Spinal cord (tissue), 10 donors: ENCODE results near the gene SMG6. TPM values are rescaled to one million over a fixed set of nuclear protein-coding genes. Genes with fewer than 3 reads are reported as not detected.

Source experiments
- DNase-seq, 6 donors: peaks; one replicate each; pipeline versions ENCODE4 v3.0.0 to v3.0.0-alpha.2; 2013 to 2015; ENCODE audit warnings: low spot score in 6 of 6, low read depth in 4 of 6
- H3K27ac ChIP-seq: one replicate; pipeline ENCODE4 v1.5.1; 2013; ENCODE audit warnings: low read depth, low read length, control low read depth
- H3K27me3 ChIP-seq: one replicate; pipeline ENCODE4 v1.6.1; 2013; ENCODE audit warnings: low read length; ENCODE audit not compliant: control insufficient read depth, insufficient read depth
- H3K36me3 ChIP-seq: one replicate; pipeline ENCODE4 v1.6.1; 2013; ENCODE audit warnings: low read length; ENCODE audit not compliant: control insufficient read depth, insufficient read depth
- H3K4me1 ChIP-seq: one replicate; pipeline ENCODE4 v1.6.1; 2013; ENCODE audit warnings: low read length; ENCODE audit not compliant: control insufficient read depth, insufficient read depth
- H3K4me3 ChIP-seq: one replicate; pipeline ENCODE4 v1.5.1; 2013; ENCODE audit warnings: low read depth, low read length, control low read depth
- H3K9me3 ChIP-seq: one replicate; pipeline ENCODE4 v1.6.1; 2013; ENCODE audit warnings: low read length; ENCODE audit not compliant: control insufficient read depth, insufficient read depth
- WGBS: methylation state at CpG from one replicate; pipeline ENCODE4 v1.1.5; 2013; ENCODE audit warnings: missing lambda C conversion rate; ENCODE audit not compliant: insufficient coverage; 5-methylcytosine and 5-hydroxymethylcytosine counted together
- polyA plus RNA-seq, 2 donors: library from polyadenylated mRNA; unstranded; fragments of 120-200 nt; gene quantifications; one replicate each; pipeline ENCODE4 v1.2.1, GENCODE V29; 2013; ENCODE audit not compliant: insufficient read length in 2 of 2
- total RNA-seq, 2 donors: library from RNA; depleted of rRNA in 1 of 2; stranded (reverse); fragments of 120-200 nt in 1 of 2; fragments of >200 nt in 1 of 2; gene quantifications; one replicate each; pipeline versions ENCODE4 v1.2.3 to v1.2.4, GENCODE V29; 2013 to 2014
- donor health status: healthy.

The SMG6 gene
- total and polyA plus RNA-seq, 4 donors: 26.4 to 46.3 (median 37.3) TPM

DNA sequence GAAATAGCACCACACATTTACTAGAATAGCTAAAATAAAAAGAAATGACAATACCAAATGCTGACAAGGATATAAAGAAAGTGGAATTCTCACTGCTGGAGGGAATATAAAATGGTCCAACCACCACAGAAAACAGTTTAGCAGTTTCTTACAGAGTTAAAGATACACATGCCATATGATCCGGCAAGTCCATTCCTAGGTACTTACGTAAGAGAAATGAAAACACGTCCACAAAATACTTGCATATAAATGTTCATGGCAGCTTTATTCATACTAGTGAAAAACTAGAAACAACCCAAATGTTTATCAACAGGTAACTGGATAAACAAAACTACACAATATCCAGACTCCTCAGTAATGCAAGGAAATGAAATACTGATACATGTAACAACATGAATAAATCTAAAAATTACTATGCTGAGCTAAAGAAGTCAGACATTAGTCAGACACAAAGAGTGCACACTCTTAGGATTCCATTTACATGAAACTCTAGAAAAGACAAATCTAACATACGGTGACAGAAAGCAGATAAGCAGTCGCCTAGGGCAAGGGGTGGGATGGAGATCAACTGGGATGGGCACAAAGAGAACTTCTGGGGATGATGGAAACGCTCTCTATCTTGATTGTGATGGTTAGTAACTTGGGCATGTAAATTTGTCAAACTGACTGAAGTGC is 76.4 kb downstream of the SMG6 start:
- peaks cover 4% of the 10 kb centered on the region for H3K4me1 ChIP-seq
- no peak overlapping the region for H3K4me3 ChIP-seq
- no peaks in the 10 kb centered on the region for H3K9me3 ChIP-seq
- no peak overlapping the region for H3K27ac ChIP-seq
- no peak for DNase-seq
- no peaks in the 10 kb centered on the region for H3K27me3 ChIP-seq
- no peaks in the 10 kb centered on the region for H3K36me3 ChIP-seq
- no CpG with 5 or more reads among the region's 6 CpGs for WGBS

DNA sequence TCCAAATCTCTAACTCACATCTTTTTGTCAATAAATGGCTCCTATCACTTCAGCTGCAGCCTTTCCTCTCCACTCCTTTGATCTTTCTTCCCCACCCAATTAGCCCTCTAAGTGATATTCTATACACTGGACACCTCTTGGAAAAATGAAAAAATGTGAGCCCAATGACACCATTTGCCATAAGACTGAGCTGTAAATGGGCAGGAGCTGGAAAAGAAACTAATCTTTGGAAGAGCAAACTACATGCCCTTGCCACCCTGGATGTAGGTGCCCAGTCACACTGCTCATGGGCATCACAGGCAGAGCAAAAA is 80.0 kb downstream of the SMG6 start:
- peak overlapping the region; percentile 11 for H3K27ac ChIP-seq

DNA sequence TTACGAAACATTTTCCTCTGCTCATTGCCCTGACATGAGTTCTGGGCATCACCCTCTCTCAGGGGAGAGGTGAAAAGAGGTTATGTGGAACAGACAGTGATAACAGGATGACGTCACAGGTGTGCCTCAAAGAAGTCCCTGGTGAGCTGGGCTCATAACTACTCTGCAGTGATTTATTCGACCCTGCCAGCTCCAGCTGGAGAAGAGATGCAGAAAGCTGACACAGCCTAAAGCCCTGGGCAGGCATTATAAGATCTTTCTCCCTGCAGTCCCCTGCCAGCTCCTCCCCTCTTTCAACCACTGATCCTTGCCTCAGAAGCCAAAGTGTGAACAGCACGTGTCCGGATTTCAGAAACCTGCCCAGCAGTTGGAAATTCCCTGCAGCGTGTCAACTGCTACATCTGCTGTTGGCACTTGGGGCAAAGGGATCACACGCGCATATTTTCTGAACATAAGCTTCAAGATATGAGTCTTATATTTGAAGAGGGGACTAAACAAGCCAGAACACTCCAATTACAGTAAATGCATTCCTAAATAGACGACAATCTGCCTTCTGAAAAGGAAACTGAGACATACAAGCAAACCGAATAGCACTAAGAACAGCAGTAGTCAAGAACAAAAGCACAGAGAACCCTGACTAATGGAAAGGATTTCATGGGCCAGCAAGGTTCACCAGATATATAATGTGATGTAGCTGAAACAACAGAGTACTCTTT is 80.5 kb downstream of the SMG6 start:
- Histone ChIP-seq H3K4me3 (no peak overlapping the region), H3K27ac (peak overlapping the region; percentile 11), H3K9me3 (no peaks in the 10 kb centered on the region), H3K36me3 (peaks cover 3% of the 10 kb centered on the region), H3K4me1 (peaks cover 4% of the 10 kb centered on the region), H3K27me3 (no peaks in the 10 kb centered on the region)
- WGBS: 11% methylated on average over 5 of the region's 10 CpGs
- peak in 2 of 6 donors; percentile 77 to 79 for DNase-seq

More for the DNA sequence above, 80.0 kb downstream of the SMG6 start:
- Histone ChIP-seq H3K9me3 (no peaks in the 10 kb centered on the region), H3K4me1 (peaks cover 4% of the 10 kb centered on the region), H3K36me3 (peaks cover 3% of the 10 kb centered on the region), H3K4me3 (no peak overlapping the region), H3K27me3 (no peaks in the 10 kb centered on the region)
- no peak for DNase-seq

DNA sequence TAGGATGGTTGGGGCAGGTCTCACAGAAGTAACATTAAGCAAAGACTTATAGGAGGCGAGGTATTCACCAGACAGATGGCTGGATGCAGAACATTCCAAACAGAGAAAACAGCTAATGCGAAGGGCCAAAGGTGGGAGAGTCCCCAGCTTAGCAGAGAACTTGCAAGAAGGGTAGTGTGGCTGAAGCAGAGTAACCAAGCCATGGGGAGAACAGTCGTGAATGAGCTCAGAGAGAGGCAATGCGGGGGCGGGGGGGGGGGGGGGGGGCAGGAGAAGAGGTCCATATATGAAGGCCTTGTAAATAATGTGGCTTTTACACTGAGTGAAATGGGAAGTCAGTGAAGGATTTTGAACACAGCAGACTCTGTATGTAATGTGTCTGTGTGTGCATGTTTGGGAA is 81.3 kb downstream of the SMG6 start:
- Histone ChIP-seq H3K4me1 (peaks cover 4% of the 10 kb centered on the region), H3K27me3 (no peaks in the 10 kb centered on the region), H3K9me3 (no peaks in the 10 kb centered on the region), H3K4me3 (no peak overlapping the region), H3K27ac (no peak overlapping the region), H3K36me3 (peaks cover 3% of the 10 kb centered on the region)
- no peak for DNase-seq
- WGBS: 97% methylated on average over 3 of the region's 5 CpGs

DNA sequence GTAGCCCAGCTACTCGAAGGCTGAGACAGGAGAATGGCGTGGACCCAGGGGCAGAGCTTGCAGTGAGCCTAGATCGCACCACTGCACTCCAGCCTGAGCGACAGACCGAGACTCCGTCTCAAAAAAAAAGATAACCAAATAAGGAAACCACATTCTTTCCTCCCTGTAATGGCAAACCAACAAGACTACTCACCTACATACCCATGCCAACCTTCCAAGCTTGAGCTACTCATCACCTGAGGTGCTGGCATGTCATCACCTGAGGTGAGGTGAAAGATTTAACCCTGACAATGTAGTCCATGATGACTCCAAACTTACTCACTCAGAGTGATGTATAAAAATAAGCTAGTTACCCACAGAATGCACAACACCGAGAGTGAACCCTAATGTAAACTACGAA is 85.2 kb downstream of the SMG6 start:
- H3K9me3 ChIP-seq: no peaks in the 10 kb centered on the region
- no peaks in the 10 kb centered on the region for H3K27me3 ChIP-seq
- H3K4me1 ChIP-seq: peaks cover 28% of the 10 kb centered on the region
- H3K4me3 ChIP-seq: no peak overlapping the region
- 100% methylated on average over 6 of the region's 8 CpGs for WGBS
- peaks cover 3% of the 10 kb centered on the region for H3K36me3 ChIP-seq
- H3K27ac ChIP-seq: no peak overlapping the region
- DNase-seq: no peak

DNA sequence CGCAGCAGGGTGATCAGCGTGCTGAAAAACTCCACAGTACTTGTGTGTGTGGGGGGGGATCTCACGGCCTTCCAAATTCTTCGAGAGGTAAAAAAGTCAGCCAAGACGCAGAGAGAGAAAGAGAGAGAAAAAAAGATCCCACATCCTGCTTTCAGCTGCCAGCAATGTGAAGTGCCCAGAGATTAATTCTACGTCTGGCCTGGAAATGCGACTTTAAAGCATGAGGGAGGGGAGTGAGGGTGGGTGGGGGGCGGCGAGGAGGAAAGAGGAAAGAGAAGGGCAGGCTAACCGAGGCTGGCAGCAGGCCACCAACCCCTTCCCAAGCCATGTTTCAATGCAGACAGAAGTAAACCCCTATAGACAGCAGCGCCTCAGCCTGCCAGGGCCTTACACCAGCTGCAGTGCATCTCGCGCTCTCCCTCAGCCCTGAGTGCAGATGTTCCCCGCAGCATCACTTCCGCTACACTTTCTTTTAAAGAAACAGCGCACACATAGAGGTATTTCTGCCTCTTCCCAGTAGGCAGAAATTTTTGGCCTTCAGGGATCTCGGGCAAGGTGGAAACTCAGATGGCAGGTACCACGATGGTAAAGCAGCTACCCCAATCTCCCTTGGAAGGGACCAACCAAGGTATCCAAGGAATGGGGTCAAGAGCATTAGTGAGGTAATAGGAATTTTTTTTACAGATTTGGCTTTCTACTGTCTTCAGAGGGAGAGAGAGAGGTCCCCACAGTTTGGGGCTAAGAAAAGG is 87.8 kb downstream of the SMG6 start:
- 4% methylated on average over 8 of the region's 18 CpGs for WGBS
- H3K9me3 ChIP-seq: no peaks in the 10 kb centered on the region
- peaks cover 3% of the 10 kb centered on the region for H3K36me3 ChIP-seq
- peaks cover 37% of the 10 kb centered on the region for H3K4me1 ChIP-seq
- H3K4me3 ChIP-seq: peak overlapping the region; percentile 5
- peak in 3 of 6 donors; percentile 65 to 94 (median 88) for DNase-seq
- peak overlapping the region; percentile 98 for H3K27ac ChIP-seq
- H3K27me3 ChIP-seq: no peaks in the 10 kb centered on the region

DNA sequence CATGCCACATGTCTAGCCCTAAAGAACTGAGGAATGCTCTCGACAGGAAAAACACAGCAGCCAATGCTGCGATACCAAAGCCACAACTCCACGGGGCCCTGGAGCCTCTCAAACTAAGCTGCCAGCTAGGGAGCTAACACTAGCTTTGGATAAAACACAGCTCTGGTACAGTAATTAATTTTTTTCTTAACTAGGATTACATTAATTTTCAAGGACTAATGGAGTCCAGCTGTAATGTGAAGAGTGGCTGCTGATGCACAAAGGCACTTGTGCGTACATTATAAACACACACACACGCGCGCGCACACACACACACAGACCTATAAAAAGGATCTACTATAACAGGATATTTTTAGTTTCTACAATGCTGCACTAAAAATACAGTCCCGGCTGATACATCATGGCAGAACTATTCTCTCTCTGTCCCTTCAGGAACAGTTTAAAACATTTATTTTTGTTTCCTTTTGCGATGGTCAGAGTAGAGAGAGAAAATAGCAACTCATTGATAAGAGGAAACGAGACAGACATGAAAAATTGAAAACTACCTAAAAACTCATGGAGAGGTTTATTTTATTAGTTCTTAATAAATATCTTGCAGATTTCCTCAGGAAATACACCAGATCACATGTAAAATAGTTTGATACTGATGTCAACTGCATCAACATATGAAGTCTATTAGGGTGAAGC is 88.5 kb downstream of the SMG6 start:
- H3K9me3 ChIP-seq: no peaks in the 10 kb centered on the region
- peak in 2 of 6 donors; percentile 65 to 68 for DNase-seq
- H3K4me3 ChIP-seq: no peak overlapping the region
- WGBS: 0% methylated on average over 1 of the region's 11 CpGs
- peaks cover 39% of the 10 kb centered on the region for H3K4me1 ChIP-seq
- H3K27ac ChIP-seq: peak overlapping the region; percentile 98
- peaks cover 3% of the 10 kb centered on the region for H3K36me3 ChIP-seq
- H3K27me3 ChIP-seq: no peaks in the 10 kb centered on the region

DNA sequence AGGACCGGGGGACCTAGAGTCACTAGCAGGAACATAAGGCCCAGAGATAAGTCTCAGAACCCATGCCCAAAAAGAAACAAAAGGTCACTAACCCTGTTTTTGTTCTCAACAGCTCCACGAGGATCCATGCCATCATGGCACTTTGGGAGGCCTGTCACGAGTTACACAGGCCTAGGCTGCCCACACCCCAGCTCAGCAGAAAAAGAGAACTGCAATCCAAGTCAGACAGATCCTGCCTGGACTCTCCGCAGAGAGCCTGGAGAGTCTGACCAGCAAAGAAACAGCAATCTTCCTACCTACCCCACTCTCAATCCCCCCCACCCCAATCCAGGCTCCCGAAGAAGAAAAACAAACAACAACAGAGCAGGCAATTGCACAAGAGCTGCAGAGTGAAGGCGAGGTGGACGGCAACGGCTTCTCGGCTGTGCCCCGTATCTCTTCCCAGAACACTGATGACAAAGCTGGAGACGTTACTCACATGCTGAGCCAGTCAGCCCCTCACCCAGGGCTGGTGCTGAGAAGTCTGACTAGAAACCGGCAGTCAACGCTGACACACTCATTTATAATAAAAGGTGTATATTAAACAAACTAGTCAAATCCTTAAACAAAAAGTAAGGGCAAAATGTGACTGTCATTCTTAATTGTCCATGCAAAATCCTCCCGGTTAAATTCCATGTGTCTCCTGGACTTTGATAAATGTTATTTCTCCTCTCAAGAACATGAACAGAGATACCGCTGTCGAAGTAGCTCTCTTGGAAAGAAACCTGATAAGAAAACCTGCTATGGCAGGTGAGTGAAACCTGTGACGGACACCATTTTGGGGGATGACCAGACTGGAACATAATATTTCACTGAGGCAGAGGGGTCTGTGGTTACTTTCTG is 89.3 kb downstream of the SMG6 start:
- Histone ChIP-seq H3K27me3 (no peaks in the 10 kb centered on the region), H3K4me1 (peaks cover 42% of the 10 kb centered on the region), H3K4me3 (no peak overlapping the region), H3K36me3 (peaks cover 3% of the 10 kb centered on the region), H3K9me3 (no peaks in the 10 kb centered on the region), H3K27ac (peak overlapping the region; percentile 98)
- peak in 2 of 6 donors; percentile 63 to 74 for DNase-seq
- WGBS: 25% methylated on average over 10 of the region's 17 CpGs
